Stomach (tissue), 4 donors: ENCODE data around the gene CYTH2.

Experiments used
- EP300 ChIP-seq: sonication (generic); formaldehyde crosslinking; IDR thresholded peaks from one replicate; pipeline ENCODE4 v1.6.1; 2017; ENCODE audit warnings: antibody characterized with exemption
- POLR2A ChIP-seq, 4 donors: fragments of 450-650 bp; IDR thresholded peaks; one replicate each; pipeline ENCODE4 v1.6.1; 2016; ENCODE audit warnings: antibody characterized with exemption in 4 of 4, control low read depth in 2 of 4, mild to moderate bottlenecking in 1 of 4, moderate library complexity in 1 of 4
- POLR2AphosphoS5 ChIP-seq, 3 donors: sonication (generic); formaldehyde crosslinking; IDR thresholded peaks; one replicate each; pipeline ENCODE4 v1.6.1; 2016; ENCODE audit warnings: antibody characterized with exemption in 3 of 3
- TF ChIP-seq, protein P1 (sequence below), 7 experiments: fragments of 450-650 bp in 4 of 7; fragments of 200-600 bp in 3 of 7; sonication (generic) in 3 of 7; IDR thresholded peaks; one replicate each; pipeline ENCODE4 v1.5.1; 2016 to 2019; ENCODE audit warnings: antibody characterized with exemption in 7 of 7, control low read depth in 2 of 7, mild to moderate bottlenecking in 1 of 7

GRCh38 chr19:48529156-48529555 is 60.0 kb downstream of the CYTH2 start:
- TF ChIP-seq POLR2A (IDR thresholded peaks at IDR 0.05) (no peak), POLR2AphosphoS5 (IDR thresholded peaks at IDR 0.05) (no peak), EP300 (no peak)
- TF ChIP-seq, protein P1, sequence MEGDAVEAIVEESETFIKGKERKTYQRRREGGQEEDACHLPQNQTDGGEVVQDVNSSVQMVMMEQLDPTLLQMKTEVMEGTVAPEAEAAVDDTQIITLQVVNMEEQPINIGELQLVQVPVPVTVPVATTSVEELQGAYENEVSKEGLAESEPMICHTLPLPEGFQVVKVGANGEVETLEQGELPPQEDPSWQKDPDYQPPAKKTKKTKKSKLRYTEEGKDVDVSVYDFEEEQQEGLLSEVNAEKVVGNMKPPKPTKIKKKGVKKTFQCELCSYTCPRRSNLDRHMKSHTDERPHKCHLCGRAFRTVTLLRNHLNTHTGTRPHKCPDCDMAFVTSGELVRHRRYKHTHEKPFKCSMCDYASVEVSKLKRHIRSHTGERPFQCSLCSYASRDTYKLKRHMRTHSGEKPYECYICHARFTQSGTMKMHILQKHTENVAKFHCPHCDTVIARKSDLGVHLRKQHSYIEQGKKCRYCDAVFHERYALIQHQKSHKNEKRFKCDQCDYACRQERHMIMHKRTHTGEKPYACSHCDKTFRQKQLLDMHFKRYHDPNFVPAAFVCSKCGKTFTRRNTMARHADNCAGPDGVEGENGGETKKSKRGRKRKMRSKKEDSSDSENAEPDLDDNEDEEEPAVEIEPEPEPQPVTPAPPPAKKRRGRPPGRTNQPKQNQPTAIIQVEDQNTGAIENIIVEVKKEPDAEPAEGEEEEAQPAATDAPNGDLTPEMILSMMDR (IDR thresholded peaks at IDR 0.05) = no peak
